ENCODE results near the gene DECR2.
"Not testable (repeated sequence)": the region's sequence is repeated elsewhere in the genome, so short reads cannot be mapped to it uniquely, and the experiment has no call there.

Gene DECR2

DNA sequence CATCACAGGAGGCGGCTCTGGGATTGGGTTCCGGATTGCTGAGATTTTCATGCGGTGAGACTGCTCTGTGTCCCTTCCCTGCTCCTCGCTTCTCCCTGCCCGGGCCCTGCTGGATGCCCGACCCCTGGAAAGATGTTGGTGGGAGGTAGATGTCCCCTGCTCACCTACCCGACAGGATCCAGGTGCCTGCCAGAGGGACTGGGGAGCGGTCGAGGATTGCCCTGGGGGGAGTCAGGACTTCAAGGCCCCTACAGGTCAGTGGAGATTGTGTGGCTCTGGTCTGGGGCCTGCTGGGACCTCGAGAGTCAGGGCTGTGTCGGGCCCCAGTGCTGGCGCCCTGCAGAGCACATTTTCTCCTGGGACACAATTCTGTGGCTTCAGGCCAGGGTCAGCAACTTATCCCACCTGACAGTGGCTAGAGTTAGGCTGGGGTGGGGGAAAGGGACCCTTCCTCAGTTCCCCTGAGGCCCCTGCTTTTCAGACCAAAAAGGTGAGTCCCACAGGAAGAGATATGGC lies 3.3 kb downstream of the DECR2 start:
- H3K27ac ChIP-seq: no peak overlapping the region
- TF ChIP-seq, protein P1, sequence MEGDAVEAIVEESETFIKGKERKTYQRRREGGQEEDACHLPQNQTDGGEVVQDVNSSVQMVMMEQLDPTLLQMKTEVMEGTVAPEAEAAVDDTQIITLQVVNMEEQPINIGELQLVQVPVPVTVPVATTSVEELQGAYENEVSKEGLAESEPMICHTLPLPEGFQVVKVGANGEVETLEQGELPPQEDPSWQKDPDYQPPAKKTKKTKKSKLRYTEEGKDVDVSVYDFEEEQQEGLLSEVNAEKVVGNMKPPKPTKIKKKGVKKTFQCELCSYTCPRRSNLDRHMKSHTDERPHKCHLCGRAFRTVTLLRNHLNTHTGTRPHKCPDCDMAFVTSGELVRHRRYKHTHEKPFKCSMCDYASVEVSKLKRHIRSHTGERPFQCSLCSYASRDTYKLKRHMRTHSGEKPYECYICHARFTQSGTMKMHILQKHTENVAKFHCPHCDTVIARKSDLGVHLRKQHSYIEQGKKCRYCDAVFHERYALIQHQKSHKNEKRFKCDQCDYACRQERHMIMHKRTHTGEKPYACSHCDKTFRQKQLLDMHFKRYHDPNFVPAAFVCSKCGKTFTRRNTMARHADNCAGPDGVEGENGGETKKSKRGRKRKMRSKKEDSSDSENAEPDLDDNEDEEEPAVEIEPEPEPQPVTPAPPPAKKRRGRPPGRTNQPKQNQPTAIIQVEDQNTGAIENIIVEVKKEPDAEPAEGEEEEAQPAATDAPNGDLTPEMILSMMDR (IDR thresholded peaks at IDR 0.05): no peak
- no peak for TF ChIP-seq ZFX (IDR thresholded peaks at IDR 0.05; ENCODE audit: borderline replicate concordance)

DNA sequence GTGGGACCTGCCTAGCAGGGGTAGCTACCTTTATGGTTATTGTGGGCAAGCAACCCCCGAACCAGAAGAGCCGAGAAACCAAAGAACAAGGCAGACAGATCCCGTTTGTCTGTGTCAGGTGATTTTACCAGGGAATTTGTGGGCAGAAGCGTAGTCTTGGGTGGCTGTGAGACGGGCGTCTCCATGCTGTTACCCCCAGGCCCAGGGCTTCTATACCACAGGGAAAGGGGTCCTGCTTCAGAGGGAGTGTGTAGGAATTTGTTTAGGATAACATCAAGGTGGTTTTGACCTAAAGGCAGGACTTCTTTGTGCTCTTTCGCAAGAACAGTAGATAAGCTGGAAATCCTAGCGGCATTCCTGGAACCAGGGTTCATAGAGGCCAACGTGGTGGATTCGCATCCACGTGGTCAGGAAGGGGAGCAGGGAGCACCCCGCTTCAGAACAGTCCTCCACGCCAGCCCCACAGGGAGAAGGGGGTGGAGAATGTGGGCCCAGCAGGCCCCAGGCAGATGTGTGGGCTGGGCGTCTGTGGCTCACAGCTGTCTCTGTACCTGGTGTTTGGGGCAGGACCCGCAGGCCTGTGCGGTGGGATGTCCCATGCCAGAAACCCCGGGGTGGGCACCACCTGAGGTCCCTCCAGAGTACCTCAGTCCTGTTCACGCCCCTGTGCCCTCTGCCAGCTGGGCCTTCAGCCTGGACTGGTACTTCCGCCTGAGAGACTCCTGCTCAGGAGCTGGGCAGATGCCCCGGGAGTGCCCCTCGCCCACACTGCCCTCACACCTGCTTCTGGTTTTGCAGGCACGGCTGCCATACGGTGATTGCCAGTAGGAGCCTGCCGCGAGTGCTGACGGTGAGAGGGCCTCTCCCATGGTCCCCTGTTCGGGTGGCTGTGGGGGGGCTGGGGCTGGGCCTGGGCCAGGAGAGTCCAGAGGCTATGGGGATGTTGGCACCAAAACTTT lies 4.1 kb downstream of the DECR2 start:
- TF ChIP-seq ZFX (IDR thresholded peaks at IDR 0.05; ENCODE audit: borderline replicate concordance): no peak
- TF ChIP-seq, protein P1 (IDR thresholded peaks at IDR 0.05): no peak
- H3K27ac ChIP-seq: no peak overlapping the region

DNA sequence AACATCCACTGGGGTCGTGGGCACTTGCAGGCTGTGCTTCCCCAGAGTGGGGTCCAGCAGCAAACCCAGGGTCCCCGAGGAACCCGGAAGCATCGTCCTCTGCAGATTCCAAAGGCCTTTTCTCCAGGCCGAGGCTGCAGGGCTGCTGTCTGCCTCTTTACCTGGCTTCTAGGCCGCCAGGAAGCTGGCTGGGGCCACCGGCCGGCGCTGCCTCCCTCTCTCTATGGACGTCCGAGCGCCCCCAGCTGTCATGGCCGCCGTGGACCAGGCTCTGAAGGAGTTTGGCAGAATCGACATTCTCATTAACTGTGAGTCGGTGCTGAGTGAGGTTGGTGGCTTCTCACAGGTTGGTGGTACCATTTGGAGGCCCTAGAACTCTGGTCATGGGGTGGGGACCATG lies 5.6 kb downstream of the DECR2 start:
- TF ChIP-seq, protein P1 (IDR thresholded peaks at IDR 0.05): no peak
- TF ChIP-seq ZFX (IDR thresholded peaks at IDR 0.05; ENCODE audit: borderline replicate concordance): no peak
- H3K27ac ChIP-seq: no peak overlapping the region

DNA sequence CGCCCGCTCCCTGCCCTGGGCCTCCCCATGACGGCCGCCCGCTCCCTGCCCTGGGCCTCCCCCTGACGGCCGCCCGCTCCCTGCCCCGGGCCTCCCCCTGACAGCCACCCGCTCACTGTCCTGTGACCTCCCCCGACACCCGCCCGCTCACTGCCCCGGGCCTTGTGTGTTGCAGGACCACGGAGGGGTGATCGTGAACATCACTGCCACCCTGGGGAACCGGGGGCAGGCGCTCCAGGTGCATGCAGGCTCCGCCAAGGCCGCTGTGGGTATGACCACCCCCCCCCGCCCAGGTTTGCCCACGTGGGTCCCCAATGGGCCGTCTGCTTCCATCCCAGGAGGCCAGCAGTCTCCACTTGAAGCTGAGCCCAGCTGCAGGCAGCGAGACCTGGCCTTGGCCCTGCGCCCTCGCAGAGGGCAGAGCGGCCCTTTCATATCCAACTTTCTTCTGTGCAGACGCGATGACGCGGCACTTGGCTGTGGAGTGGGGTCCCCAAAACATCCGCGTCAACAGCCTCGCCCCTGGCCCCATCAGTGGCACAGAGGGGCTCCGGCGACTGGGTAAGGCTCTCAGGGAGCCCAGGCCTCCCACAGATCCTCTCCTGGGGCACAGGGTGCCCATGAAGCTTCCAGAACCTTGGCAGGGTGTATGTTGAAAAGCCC lies 9.0 kb downstream of the DECR2 start:
- no peak overlapping the region for H3K27ac ChIP-seq
- TF ChIP-seq, protein P1 (IDR thresholded peaks at IDR 0.05): no peak
- no peak for TF ChIP-seq ZFX (IDR thresholded peaks at IDR 0.05; ENCODE audit: borderline replicate concordance)

DNA sequence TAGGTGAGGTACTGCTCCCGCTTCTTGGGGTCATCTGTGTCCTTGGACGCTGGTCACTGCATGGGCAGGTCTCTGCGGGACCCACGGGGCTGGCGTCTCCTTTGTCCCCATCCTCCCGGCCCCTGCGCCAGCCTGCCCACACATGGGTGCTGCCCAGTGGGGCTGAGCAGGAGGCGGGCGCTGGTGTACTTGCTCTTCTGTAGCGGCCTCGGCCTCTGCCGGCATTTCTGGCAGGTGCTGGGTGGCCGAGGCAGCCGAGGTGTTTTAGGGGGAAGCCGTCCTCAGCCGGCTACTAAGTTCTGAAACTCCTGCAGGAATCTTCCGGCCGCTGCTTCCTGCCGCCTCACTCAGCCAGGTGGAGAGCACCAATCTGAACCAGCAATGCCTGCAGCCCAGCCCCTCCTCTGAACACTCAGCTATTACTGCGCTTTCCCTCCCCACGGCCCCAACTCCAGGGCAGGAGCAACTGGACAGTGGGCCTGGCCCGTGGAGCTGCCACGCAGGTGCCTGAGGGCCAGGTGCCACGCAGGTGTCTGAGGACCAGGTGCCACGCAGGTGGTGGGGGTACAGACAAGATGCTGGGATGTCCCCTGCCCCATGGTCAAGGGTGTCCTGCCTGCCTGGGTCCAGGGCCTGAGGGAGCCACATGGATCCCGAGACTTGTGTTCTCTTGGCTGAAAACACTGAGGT lies 10.0 kb downstream of the DECR2 start:
- no peak overlapping the region for H3K27ac ChIP-seq
- no peak for TF ChIP-seq ZFX (IDR thresholded peaks at IDR 0.05; ENCODE audit: borderline replicate concordance)
- TF ChIP-seq, protein P1 (IDR thresholded peaks at IDR 0.05): no peak

DNA sequence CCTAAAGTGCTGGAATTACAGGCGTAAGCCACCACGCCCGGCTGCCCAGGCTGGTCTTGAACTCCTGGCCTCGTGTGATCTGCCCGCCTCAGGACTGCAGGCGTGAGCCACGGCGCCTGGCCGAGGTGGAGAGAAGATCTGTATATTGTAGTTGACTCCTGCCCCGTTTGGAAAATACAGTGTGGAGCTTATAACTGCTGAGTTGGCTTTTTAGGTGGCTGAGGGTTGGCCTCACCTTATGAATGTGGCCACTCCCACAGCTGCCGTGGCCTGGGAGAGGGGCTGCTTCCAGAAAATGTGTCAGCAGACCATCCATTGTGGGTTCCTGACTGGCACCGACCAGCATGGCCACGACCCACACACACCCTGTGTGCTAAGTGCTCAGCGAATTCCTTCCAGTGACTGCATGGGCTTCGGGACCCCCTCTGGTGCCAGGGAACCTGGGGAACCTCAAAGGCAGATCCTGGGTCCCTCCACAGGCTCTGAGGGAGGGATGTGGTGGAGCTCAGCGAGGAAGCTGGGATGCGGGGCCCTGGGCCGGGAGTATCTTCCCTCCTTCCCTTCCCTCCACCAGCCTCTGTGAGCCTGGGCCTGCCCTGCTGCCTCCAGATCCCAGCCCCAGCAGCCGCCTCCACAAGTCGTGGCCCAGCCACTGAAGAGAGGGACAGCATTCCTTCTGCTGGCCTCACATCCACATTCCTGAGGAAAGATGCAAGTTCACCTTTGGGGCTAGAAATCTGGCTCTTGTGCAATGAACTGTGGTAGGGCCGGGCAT lies 12.9 kb downstream of the DECR2 start:
- TF ChIP-seq, protein P1 (IDR thresholded peaks at IDR 0.05): no peak
- no peak for TF ChIP-seq ZFX (IDR thresholded peaks at IDR 0.05; ENCODE audit: borderline replicate concordance)
- H3K27ac ChIP-seq: no peak overlapping the region

DNA sequence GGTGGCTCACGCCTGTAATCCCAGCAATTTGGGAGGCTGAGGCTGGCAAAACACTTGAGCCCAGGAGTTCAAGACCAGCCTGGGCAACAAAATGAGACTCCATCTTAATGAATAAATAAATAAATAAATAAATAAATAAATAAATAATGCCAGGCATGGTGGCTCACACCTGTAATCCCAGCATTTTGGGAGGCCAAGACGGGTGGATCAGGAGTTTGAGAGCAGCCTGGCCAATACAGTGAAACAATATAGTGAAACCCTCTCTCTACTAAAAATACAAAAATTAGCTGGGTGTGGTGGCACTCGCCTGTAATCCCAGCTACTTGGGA lies 13.4 kb downstream of the DECR2 start:
- H3K27ac ChIP-seq: not testable (repeated sequence)

DNA sequence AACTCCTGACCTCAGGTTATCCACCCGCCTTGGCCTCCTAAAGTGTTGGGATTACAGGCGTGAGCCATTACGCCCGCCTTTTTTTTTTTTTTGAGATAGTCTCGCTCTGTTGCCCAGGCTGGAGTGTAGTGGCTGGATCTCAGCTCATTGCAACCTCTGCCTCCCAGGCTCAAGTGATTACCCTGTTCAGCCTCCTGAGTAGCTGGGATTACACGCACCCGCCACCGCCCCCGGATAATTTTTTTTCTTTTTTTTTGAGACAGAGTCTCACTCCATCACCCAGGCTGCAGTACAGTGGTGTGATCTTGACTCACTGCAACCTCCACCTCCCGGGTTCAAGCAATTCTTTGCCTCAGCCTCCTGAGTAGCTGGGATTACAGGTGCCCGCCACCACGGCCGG lies 20.5 kb downstream of the DECR2 start:
- not testable (repeated sequence) for H3K27ac ChIP-seq
